ENCODE results near the gene RBM8A. TPM values are rescaled to one million over a fixed set of nuclear protein-coding genes. Genes with fewer than 3 reads are reported as not detected.

The RBM8A gene
- polyA plus RNA-seq, 2 of the 4 experiments (the other 2 are of a cell fraction) = 240 to 281 TPM

- Histone ChIP-seq H3K4me3 (no peak overlapping the region), H3K9me3 (no peaks in the 10 kb centered on the region), H3K4me2 (no peak overlapping the region), H3K27ac (peak overlapping the region in 1 of 2 experiments; percentile 61; a peak in 1 of 6 replicates), H3K4me1 (peaks cover 31% of the 10 kb centered on the region)
- ChIA-PET CTCF (interaction anchor here (1.5 to 11.2 kb wide), 3 partner anchors 24 to 41 kb away, joined by 4 to 429 read pairs (median 4); partner anchors contain the start of genes ITGA10 and NUDT17), POLR2A (interaction anchor here (0.6 kb wide), 1 partner anchor 40 kb away, joined by 3 read pairs; no protein-coding TSS in a partner anchor)
- 89% methylated on average over 8 of the region's 8 CpGs for WGBS (ENCODE audit: missing lambda C conversion rate)
- TF ChIP-seq CBX2 (IDR thresholded peaks at IDR 0.05; ENCODE audit: borderline replicate concordance, low read depth) (no peak), RCOR1 (IDR thresholded peaks at IDR 0.05; ENCODE audit: low read depth, low read length) (no peak), RAD21 (conservative IDR thresholded peaks at IDR 0.05 in 1 of 2, IDR thresholded peaks at IDR 0.05 in 1 of 2) (no peak), HDAC2 (IDR thresholded peaks at IDR 0.05) (no peak), RNF2 (IDR thresholded peaks at IDR 0.05; ENCODE audit: borderline replicate concordance, low read depth) (no peak), NR3C1 (IDR thresholded peaks at IDR 0.05) (no peak), BHLHE40 (IDR thresholded peaks at IDR 0.05; ENCODE audit: low read depth, low read length) (no peak), PBX3 (IDR thresholded peaks at IDR 0.05) (no peak), JUNB (IDR thresholded peaks at IDR 0.05) (no peak), ESRRA (IDR thresholded peaks at IDR 0.05; ENCODE audit: borderline replicate concordance, low read length) (no peak), HEYL (CRISPR knock-in tag; IDR thresholded peaks at IDR 0.05) (no peak), ZSCAN20 (CRISPR knock-in tag; IDR thresholded peaks at IDR 0.05) (no peak), REST (IDR thresholded peaks at IDR 0.05) (no peak), NFE2L2 (conservative IDR thresholded peaks at IDR 0.05; ENCODE audit: low read length) (no peak), KDM5A (IDR thresholded peaks at IDR 0.05) (no peak), SMC3 (IDR thresholded peaks at IDR 0.05) (no peak), E2F6 (IDR thresholded peaks at IDR 0.05; ENCODE audit: borderline replicate concordance, low read depth) (no peak)
- ATAC-seq = no peak
- no peak for DNase-seq (ENCODE audit: low read depth in 1 of 2, low spot score in 1 of 2)
- FAIRE-seq = no peak
These were observed 40.5 kb downstream of the RBM8A start for GRCh38 chr1:145886816-145887215.

GRCh38 chr1:145886390-145886789, 40.9 kb downstream of the RBM8A start:
- Histone ChIP-seq H3K27ac (peak overlapping the region in 1 of 2 experiments; percentile 26; a peak in 2 of 6 replicates), H3K4me3 (peak overlapping the region; percentile 60), H3K9me3 (no peaks in the 10 kb centered on the region), H3K4me2 (peak overlapping the region; percentile 99), H3K4me1 (peaks cover 28% of the 10 kb centered on the region)
- TF ChIP-seq MAFK (IDR thresholded peaks at IDR 0.05; ENCODE audit: partially characterized antibody) = no peak
- no peak for TF ChIP-seq EHMT2 (IDR thresholded peaks at IDR 0.05; ENCODE audit: low read depth)
- no peak for TF ChIP-seq RFX5 (IDR thresholded peaks at IDR 0.05)
- 0 out of 6 replicates have a peak, but pooled peaks have one; percentile 2 for ATAC-seq
- ChIA-PET POLR2A (interaction anchor here (1.2 kb wide), 1 partner anchor 40 kb away, joined by 8 read pairs; the partner anchor contains the start of gene NUDT17), CTCF (interaction anchor here (0.6 to 11.2 kb wide), 5 partner anchors 23 to 82 kb away, joined by 4 to 429 read pairs (median 4); partner anchors contain the start of genes ITGA10 and NUDT17)
- 56% methylated on average over 11 of the region's 11 CpGs for WGBS (ENCODE audit: missing lambda C conversion rate)
- no peak for FAIRE-seq
- no peak for DNase-seq (ENCODE audit: low read depth in 1 of 2, low spot score in 1 of 2)

All from A549 (cell line).